ENCODE data around the gene PAXIP1. TPM values are rescaled to one million over a fixed set of nuclear protein-coding genes. Genes with fewer than 3 reads are reported as not detected.

PAXIP1 gene
- total RNA-seq, 6 donors from 2014 or later, result 8.0 to 18.9 (median 10.5) TPM

GRCh38 chr7:154898973-154899855, 103.7 kb downstream of the PAXIP1 start:
- 87 to 93% methylated on average over 15 to 24 of the region's 24 CpGs for WGBS, 2 donors
- Histone ChIP-seq H3K9me3 (no peaks in the 10 kb centered on the region), H3K4me1 (no peaks in the 10 kb centered on the region), H3K36me3 (no peaks in the 10 kb centered on the region), H3K27me3 (no peaks in the 10 kb centered on the region), H3K27ac (no peak overlapping the region), H3K4me3 (no peak overlapping the region)
- TF ChIP-seq POLR2A (IDR thresholded peaks at IDR 0.05) (no peak), CTCF (IDR thresholded peaks at IDR 0.05) (no peak), EP300 (IDR thresholded peaks at IDR 0.05) (no peak), POLR2AphosphoS5 (IDR thresholded peaks at IDR 0.05) (no peak)
- ATAC-seq (ENCODE audit: low FRiP score in 2 of 2), result no peak
- DNase-seq, result peak in 1 of 2 donors; percentile 61

DNA sequence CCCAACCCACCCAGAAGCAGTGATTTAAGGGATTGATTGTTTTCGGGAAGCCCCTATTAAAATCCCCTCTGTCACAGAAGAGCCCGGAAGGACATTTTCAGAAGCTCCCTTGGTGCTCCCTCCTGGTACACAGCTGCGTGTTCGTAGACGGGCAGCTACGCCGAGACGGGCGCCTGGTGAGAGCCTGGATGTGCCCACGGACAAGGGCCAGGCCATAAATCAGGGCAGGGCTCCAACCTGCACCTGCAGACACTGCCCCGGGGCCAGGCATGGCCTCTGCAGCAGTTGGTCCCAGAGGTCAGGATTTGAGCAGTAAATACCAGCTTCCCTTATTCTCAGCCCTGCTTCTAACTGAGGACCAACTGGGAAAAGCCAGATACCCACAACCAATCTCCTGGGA, 106.8 kb downstream of the PAXIP1 start:
- ATAC-seq (ENCODE audit: low FRiP score in 2 of 2), result no peak
- WGBS, 2 donors, result 94 to 96% methylated on average over 10 to 11 of the region's 11 CpGs
- TF ChIP-seq CTCF (IDR thresholded peaks at IDR 0.05) (no peak), POLR2AphosphoS5 (IDR thresholded peaks at IDR 0.05) (no peak), EP300 (IDR thresholded peaks at IDR 0.05) (no peak), POLR2A (IDR thresholded peaks at IDR 0.05) (no peak)
- no peaks in the 10 kb centered on the region for H3K9me3 ChIP-seq
- no peaks in the 10 kb centered on the region for H3K36me3 ChIP-seq
- no peaks in the 10 kb centered on the region for H3K4me1 ChIP-seq
- no peak for DNase-seq
- no peak overlapping the region for H3K4me3 ChIP-seq
- no peak overlapping the region for H3K27ac ChIP-seq
- no peaks in the 10 kb centered on the region for H3K27me3 ChIP-seq

Other genes with a start within 250 kb of the PAXIP1 start
- not detected for gene HTR5A, start 67.2 kb upstream of the PAXIP1 start, total RNA-seq